Esophagus squamous epithelium (tissue), 5 donors: ENCODE measurements around the gene KAT7. TPM values are rescaled to one million over a fixed set of nuclear protein-coding genes. Genes with fewer than 3 reads are reported as not detected.
A peak's percentile ranks its signal among the peaks of the same experiment; 100 is the strongest.
"Not testable (repeated sequence)": the region's sequence is repeated elsewhere in the genome, so short reads cannot be mapped to it uniquely, and the experiment has no call there.

Source experiments
- DNase-seq: peaks from one replicate; lab custom pipeline; 2025; lab: John Stamatoyannopoulos, UW
- H3K27ac ChIP-seq, 4 donors: fragments of 200-600 bp; sonication (generic); one replicate each; pipeline ENCODE4 v1.5.1; 2016 to 2019; ENCODE audit warnings: mild to moderate bottlenecking in 1 of 4
- H3K27me3 ChIP-seq, 4 donors: fragments of 200-600 bp; sonication (generic); 1 replicate in 3 of 4; 2 replicates in 1 of 4; pipeline versions ENCODE4 v1.5.1 to v1.6.0; 2017 to 2021; ENCODE audit warnings: antibody characterized with exemption in 1 of 4
- H3K36me3 ChIP-seq, 3 donors: fragments of 200-600 bp; sonication (generic); one replicate each; pipeline ENCODE4 v1.5.1; 2016 to 2019
- H3K4me1 ChIP-seq, 3 donors: fragments of 200-600 bp; sonication (generic); one replicate each; pipeline ENCODE4 v1.5.1; 2017 to 2019
- H3K4me3 ChIP-seq, 4 donors: fragments of 200-600 bp; sonication (generic); 1 replicate in 3 of 4; 2 replicates in 1 of 4; pipeline ENCODE4 v1.5.1; 2016 to 2019; ENCODE audit warnings: mild to moderate bottlenecking in 2 of 4, moderate library complexity in 1 of 4
- H3K9me3 ChIP-seq, 3 donors: fragments of 200-600 bp; sonication (generic); one replicate each; pipeline ENCODE4 v1.5.1; 2016 to 2019
- CTCF ChIP-seq, 6 experiments: fragments of 450-650 bp in 4 of 6; fragments of 200-600 bp in 2 of 6; sonication (generic) in 2 of 6; IDR thresholded peaks; one replicate each; pipeline ENCODE4 v1.5.1; 2016 to 2019; ENCODE audit warnings: antibody characterized with exemption in 6 of 6, mild to moderate bottlenecking in 4 of 6, moderate library complexity in 4 of 6
- POLR2A ChIP-seq, 4 donors: fragments of 450-650 bp; IDR thresholded peaks; one replicate each; pipeline ENCODE4 v1.6.1; 2017; ENCODE audit warnings: antibody characterized with exemption in 4 of 4, mild to moderate bottlenecking in 4 of 4, moderate library complexity in 3 of 4
- WGBS, 2 donors: methylation state at CpG; one replicate each; pipeline ENCODE4 v1.1.5; 2018; 5-methylcytosine and 5-hydroxymethylcytosine counted together
- intact Hi-C: fragments of 100-400 bp; cut with DNase I; formaldehyde crosslinking; loops from one replicate; pipeline ENCODE4 v1.15.0; 2022
- total RNA-seq, 4 donors: library from RNA; depleted of rRNA; stranded (reverse); fragments of >200 nt; gene quantifications; one replicate each; pipeline ENCODE4 v1.1.0, GENCODE V29; 2016
- donor health status: DM: yes; HTN: yes; CAD: no.

The KAT7 gene
- total RNA-seq, 4 donors from 2014 or later, result 22.6 to 32.6 (median 26.6) TPM

GRCh38 chr17:49755663-49756283, 32.7 kb upstream of the KAT7 start:
- TF ChIP-seq POLR2A (IDR thresholded peaks at IDR 0.05) (no peak), CTCF (IDR thresholded peaks at IDR 0.05) (no peak)
- Histone ChIP-seq H3K4me1 (peaks cover 0 to 15% (median under 1%) of the 10 kb centered on the region in 3 donors), H3K9me3 (no peaks in the 10 kb centered on the region), H3K36me3 (peaks cover 0 to 4% (median 4%) of the 10 kb centered on the region in 3 donors), H3K27ac (no peak overlapping the region), H3K4me3 (no peak overlapping the region), H3K27me3 (no peaks in the 10 kb centered on the region)
- no peak for DNase-seq
- intact Hi-C loops, result no loop called here
- 79 to 85% methylated on average over 4 of the region's 4 CpGs for WGBS, 2 donors

- whole genome bisulfite sequencing, 2 donors, result 89 to 91% methylated on average over 9 of the region's 9 CpGs
- TF ChIP-seq POLR2A (IDR thresholded peaks at IDR 0.05), result no peak
- no peak for TF ChIP-seq CTCF (IDR thresholded peaks at IDR 0.05)
- peaks cover 0 to 4% (median 4%) of the 10 kb centered on the region in 3 donors for H3K36me3 ChIP-seq
- intact Hi-C loops, result no loop called here
- no peak overlapping the region for H3K4me3 ChIP-seq
- H3K9me3 ChIP-seq, result no peaks in the 10 kb centered on the region
- DNase-seq, result no peak
- H3K27me3 ChIP-seq, result no peaks in the 10 kb centered on the region
- H3K27ac ChIP-seq, result peak overlapping the region in 1 of 4 donors; percentile 50
- H3K4me1 ChIP-seq, result peaks cover 4 to 23% (median 7%) of the 10 kb centered on the region in 3 donors
Observed at GRCh38 chr17:49756323-49757150, 31.9 kb upstream of the KAT7 start.

GRCh38 chr17:49757151-49757777, 31.2 kb upstream of the KAT7 start:
- 75 to 76% methylated on average over 6 of the region's 6 CpGs for WGBS, 2 donors
- Histone ChIP-seq H3K4me1 (peaks cover 7 to 30% (median 12%) of the 10 kb centered on the region in 3 donors), H3K27me3 (no peaks in the 10 kb centered on the region), H3K4me3 (no peak overlapping the region), H3K36me3 (peaks cover 0 to 4% (median 4%) of the 10 kb centered on the region in 3 donors), H3K27ac (peak overlapping the region in 1 of 4 donors; percentile 50), H3K9me3 (no peaks in the 10 kb centered on the region)
- DNase-seq, result no peak
- intact Hi-C loops, result no loop called here
- TF ChIP-seq CTCF (IDR thresholded peaks at IDR 0.05), result no peak
- no peak for TF ChIP-seq POLR2A (IDR thresholded peaks at IDR 0.05)

- 70 to 84% methylated on average over 7 to 8 of the region's 8 CpGs for WGBS, 2 donors
- H3K27ac ChIP-seq, DNase-seq, H3K27me3 ChIP-seq, H3K9me3 ChIP-seq, intact Hi-C loops, H3K4me3 ChIP-seq, H3K36me3 ChIP-seq: not testable (repeated sequence)
- peaks cover 14 to 43% (median 17%) of the 10 kb centered on the region in 3 donors for H3K4me1 ChIP-seq
Observed at GRCh38 chr17:49758464-49759010, 29.9 kb upstream of the KAT7 start.

- H3K27ac ChIP-seq, result no peak overlapping the region
Observed at GRCh38 chr17:49759203-49759602, 29.3 kb upstream of the KAT7 start.

More at GRCh38 chr17:49759203-49759602, 29.3 kb upstream of the KAT7 start:
- Histone ChIP-seq H3K27me3 (no peaks in the 10 kb centered on the region), H3K36me3 (peaks cover 0 to 4% (median 4%) of the 10 kb centered on the region in 3 donors), H3K4me3 (no peak overlapping the region), H3K9me3 (no peaks in the 10 kb centered on the region), H3K4me1 (peaks cover 14 to 45% (median 17%) of the 10 kb centered on the region in 3 donors)
- DNase-seq, result no peak
- 77 to 80% methylated on average over 3 of the region's 3 CpGs for WGBS, 2 donors
- intact Hi-C loops, result no loop called here
- TF ChIP-seq POLR2A (IDR thresholded peaks at IDR 0.05), result no peak
